Osteocyte (in vitro differentiated cells): ENCODE results near the gene SEMA6B. TPM values are rescaled to one million over a fixed set of nuclear protein-coding genes. Genes with fewer than 3 reads are reported as not detected.

Experiments used
- DNase-seq: peaks from one replicate; pipeline ENCODE4 v3.0.0; 2021; ENCODE audit warnings: mixed read lengths; ENCODE audit not compliant: unreplicated experiment; ENCODE audit errors: extremely low spot score
- H3K27ac Mint-ChIP-seq: one replicate; pipeline ENCODE4 v1.8.0; 2021; ENCODE audit warnings: mild to moderate bottlenecking, mixed read lengths; ENCODE audit not compliant: unreplicated experiment
- H3K27me3 Mint-ChIP-seq: one replicate; pipeline ENCODE4 v1.8.0; 2021; ENCODE audit warnings: mixed read lengths; ENCODE audit not compliant: unreplicated experiment
- H3K36me3 Mint-ChIP-seq: one replicate; pipeline ENCODE4 v1.8.0; 2021; ENCODE audit warnings: mixed read lengths; ENCODE audit not compliant: unreplicated experiment
- H3K4me1 Mint-ChIP-seq: one replicate; pipeline ENCODE4 v1.8.0; 2021; ENCODE audit warnings: mixed read lengths; ENCODE audit not compliant: unreplicated experiment
- H3K4me3 Mint-ChIP-seq: one replicate; pipeline ENCODE4 v1.8.0; 2021; ENCODE audit warnings: mild to moderate bottlenecking, moderate library complexity, mixed read lengths; ENCODE audit not compliant: unreplicated experiment
- H3K9me3 Mint-ChIP-seq: one replicate; pipeline ENCODE4 v1.8.0; 2021; ENCODE audit warnings: mixed read lengths; ENCODE audit not compliant: unreplicated experiment
- CTCF ChIP-seq: fragments of 200-600 bp; sonication (generic); IDR thresholded peaks from 2 replicates; pipeline ENCODE4 v1.5.0; 2021; ENCODE audit warnings: antibody characterized with exemption, mild to moderate bottlenecking, moderate library complexity
- total RNA-seq: library from RNA; stranded (reverse); gene quantifications from 2 replicates; pipeline ENCODE4 v1.2.1, GENCODE V29; 2021

The SEMA6B gene
- total RNA-seq, 1 donor from 2014 or later: 6.2 TPM

- no peak for TF ChIP-seq CTCF
Observed at GRCh38 chr19:4505570-4506448, 53.7 kb downstream of the SEMA6B start.

GRCh38 chr19:4504891-4505569 is 54.5 kb downstream of the SEMA6B start:
- peaks cover 4% of the 10 kb centered on the region for H3K4me1 Mint-ChIP-seq
- no peaks in the 10 kb centered on the region for H3K9me3 Mint-ChIP-seq
- H3K36me3 Mint-ChIP-seq: peaks cover 11% of the 10 kb centered on the region

More at GRCh38 chr19:4505570-4506448, 53.7 kb downstream of the SEMA6B start:
- H3K4me3 Mint-ChIP-seq: no peak overlapping the region
- peak; percentile 81 for DNase-seq
- peaks cover 4% of the 10 kb centered on the region for H3K4me1 Mint-ChIP-seq
- H3K27me3 Mint-ChIP-seq: no peaks in the 10 kb centered on the region
- H3K36me3 Mint-ChIP-seq: peaks cover 10% of the 10 kb centered on the region
- H3K9me3 Mint-ChIP-seq: no peaks in the 10 kb centered on the region
- H3K27ac Mint-ChIP-seq: no peak overlapping the region

GRCh38 chr19:4504297-4504701 is 55.2 kb downstream of the SEMA6B start:
- DNase-seq: peak; percentile 83
- TF ChIP-seq CTCF: no peak
- no peak overlapping the region for H3K27ac Mint-ChIP-seq
- H3K4me3 Mint-ChIP-seq: no peak overlapping the region
- H3K4me1 Mint-ChIP-seq: peaks cover 4% of the 10 kb centered on the region
- no peaks in the 10 kb centered on the region for H3K27me3 Mint-ChIP-seq
- peaks cover 11% of the 10 kb centered on the region for H3K36me3 Mint-ChIP-seq
- no peaks in the 10 kb centered on the region for H3K9me3 Mint-ChIP-seq

More at GRCh38 chr19:4504891-4505569, 54.5 kb downstream of the SEMA6B start:
- Mint-ChIP-seq H3K27ac (no peak overlapping the region), H3K27me3 (no peaks in the 10 kb centered on the region), H3K4me3 (no peak overlapping the region)
- TF ChIP-seq CTCF: no peak
- DNase-seq: no peak

- no peak for TF ChIP-seq CTCF
Observed at GRCh38 chr19:4503825-4504170, 55.7 kb downstream of the SEMA6B start.

GRCh38 chr19:4503132-4503824 is 56.2 kb downstream of the SEMA6B start:
- DNase-seq: peak; percentile 76
- Mint-ChIP-seq H3K27ac (no peak overlapping the region), H3K4me3 (no peak overlapping the region), H3K4me1 (peaks cover 4% of the 10 kb centered on the region), H3K27me3 (no peaks in the 10 kb centered on the region), H3K36me3 (peaks cover 11% of the 10 kb centered on the region), H3K9me3 (no peaks in the 10 kb centered on the region)
- TF ChIP-seq CTCF: no peak

More at GRCh38 chr19:4503825-4504170, 55.7 kb downstream of the SEMA6B start:
- Mint-ChIP-seq H3K4me1 (peaks cover 4% of the 10 kb centered on the region), H3K9me3 (no peaks in the 10 kb centered on the region), H3K27ac (no peak overlapping the region), H3K4me3 (no peak overlapping the region), H3K27me3 (no peaks in the 10 kb centered on the region), H3K36me3 (peaks cover 11% of the 10 kb centered on the region)
- no peak for DNase-seq
